Measurements from ENCODE around the gene INHBE.
"Not testable (repeated sequence)": the region's sequence is repeated elsewhere in the genome, so short reads cannot be mapped to it uniquely, and the experiment has no call there.

The INHBE gene

GRCh38 chr12:57454566-57455373, at the start of gene INHBE:
Gene INHBE, plus strand, starts transcription at chr12:57455307. Its CDS starts 230 bp downstream, at chr12:57455537.
- peak; percentile 42 for DNase-seq

GRCh38 chr12:57410534-57410933, 44.6 kb upstream of the INHBE start:
- DNase-seq, result no peak

GRCh38 chr12:57414160-57414559, 40.9 kb upstream of the INHBE start:
- not testable (repeated sequence) for DNase-seq

GRCh38 chr12:57415088-57415487, 40.0 kb upstream of the INHBE start:
- no peak for DNase-seq

- no peak for DNase-seq
These were observed 38.8 kb upstream of the INHBE start for GRCh38 chr12:57416039-57416996.

GRCh38 chr12:57418255-57418654, 36.9 kb upstream of the INHBE start:
- DNase-seq, result no peak

GRCh38 chr12:57419495-57419894, 35.6 kb upstream of the INHBE start:
- no peak for DNase-seq

- DNase-seq, result no peak
These were observed 34.6 kb upstream of the INHBE start for GRCh38 chr12:57420482-57420881.

GRCh38 chr12:57426948-57427347, 28.2 kb upstream of the INHBE start:
- DNase-seq, result not testable (repeated sequence)

- DNase-seq, result no peak
These were observed 26.1 kb upstream of the INHBE start for GRCh38 chr12:57428965-57429364.

- DNase-seq, result peak; percentile 16
These were observed 25.5 kb upstream of the INHBE start for GRCh38 chr12:57429473-57430111.

GRCh38 chr12:57430112-57430930, 24.8 kb upstream of the INHBE start:
- DNase-seq, result no peak

- peak; percentile 80 for DNase-seq
These were observed 24.1 kb upstream of the INHBE start, which contains the start of gene R3HDM2 for GRCh38 chr12:57430931-57431566. Gene R3HDM2, minus strand, starts transcription at chr12:57431043. Its CDS starts 120,615 bp downstream, at chr12:57310428.

- no peak for DNase-seq
These were observed 23.4 kb upstream of the INHBE start for GRCh38 chr12:57431654-57432188.

GRCh38 chr12:57433370-57433769, 21.7 kb upstream of the INHBE start:
- DNase-seq, result no peak

- DNase-seq, result no peak
These were observed 20.4 kb upstream of the INHBE start, which contains the start of gene INHBC for GRCh38 chr12:57434517-57435223. Gene INHBC, plus strand, starts transcription at chr12:57434784. Its CDS starts 103 bp downstream, at chr12:57434887.

GRCh38 chr12:57435293-57435692, 19.8 kb upstream of the INHBE start:
- DNase-seq, result no peak

- DNase-seq, result no peak
These were observed 16.7 kb upstream of the INHBE start for GRCh38 chr12:57438400-57438799.

GRCh38 chr12:57439762-57440266, 15.3 kb upstream of the INHBE start:
- DNase-seq, result no peak

GRCh38 chr12:57441393-57441792, 13.7 kb upstream of the INHBE start:
- DNase-seq, result not testable (repeated sequence)

Measured in NCI-H2029 treated with DMSO at 0.1 percent for 48 hours (cell line).